Fibroblast of skin of left biceps (primary cell): ENCODE results near the gene SLC25A14.

Source experiments
- DNase-seq, 2 experiments: peaks; one replicate each; pipeline ENCODE4 v3.0.0-alpha.2; 2013; ENCODE audit warnings: low read depth in 2 of 2

The SLC25A14 gene

GRCh38 chrX:130378024-130378669 lies 38.4 kb downstream of the SLC25A14 start:
- DNase-seq: no peak

GRCh38 chrX:130385520-130385919 lies 45.8 kb downstream of the SLC25A14 start, which contains the start of gene GPR119:
Gene GPR119, minus strand, starts transcription at chrX:130385674. Its CDS starts 227 bp downstream, at chrX:130385447.
- DNase-seq: no peak

GRCh38 chrX:130386408-130386808 lies 46.7 kb downstream of the SLC25A14 start:
- DNase-seq: no peak

- no peak for DNase-seq
Observed at GRCh38 chrX:130393451-130394074, 53.8 kb downstream of the SLC25A14 start.

GRCh38 chrX:130395341-130395740 lies 55.6 kb downstream of the SLC25A14 start:
- DNase-seq: no peak

GRCh38 chrX:130401415-130402207 lies 61.9 kb downstream of the SLC25A14 start, which contains the start of gene RBMX2:
Gene RBMX2, plus strand, starts transcription at chrX:130401987. Its CDS starts 46 bp downstream, at chrX:130402033.
- DNase-seq: peak; percentile 21 to 26

- no peak for DNase-seq
Observed at GRCh38 chrX:130402208-130402684, 62.5 kb downstream of the SLC25A14 start.

GRCh38 chrX:130413415-130413814 lies 73.7 kb downstream of the SLC25A14 start:
- DNase-seq: no peak

GRCh38 chrX:130414800-130415199 lies 75.1 kb downstream of the SLC25A14 start:
- no peak for DNase-seq

GRCh38 chrX:130415201-130415600 lies 75.5 kb downstream of the SLC25A14 start:
- DNase-seq: no peak

GRCh38 chrX:130416785-130417184 lies 77.1 kb downstream of the SLC25A14 start:
- no peak for DNase-seq

GRCh38 chrX:130418066-130418465 lies 78.3 kb downstream of the SLC25A14 start:
- DNase-seq: no peak

- DNase-seq: no peak
Observed at GRCh38 chrX:130418740-130419139, 79.0 kb downstream of the SLC25A14 start.

GRCh38 chrX:130419263-130419662 lies 79.5 kb downstream of the SLC25A14 start:
- DNase-seq: no peak
